ENCODE data around the gene DNAAF5. TPM values are rescaled to one million over a fixed set of nuclear protein-coding genes. Genes with fewer than 3 reads are reported as not detected.
A peak's percentile ranks its signal among the peaks of the same experiment; 100 is the strongest.

Gene DNAAF5
- total and polyA plus RNA-seq, 9 donors = 14.3 to 28.4 (median 26.2) TPM

DNA sequence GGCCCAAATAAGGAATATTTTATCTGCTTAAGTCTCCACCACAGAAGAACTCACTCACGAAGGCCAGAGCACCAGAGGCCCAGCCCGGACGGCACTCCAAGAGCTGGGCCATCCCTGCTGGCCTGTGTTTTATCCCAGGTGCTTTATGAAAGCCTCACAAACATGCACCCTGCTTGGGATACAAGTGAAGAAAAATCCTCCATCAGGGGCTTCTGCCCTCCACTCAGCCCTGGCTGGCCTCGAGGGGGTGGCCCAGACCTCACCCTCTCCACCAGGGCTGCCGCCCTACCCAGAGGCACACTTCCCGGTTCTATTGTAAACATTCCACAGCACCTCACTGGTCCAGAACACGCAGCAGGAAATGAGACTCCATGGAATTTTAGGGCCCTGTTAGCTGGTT lies 19.8 kb upstream of the DNAAF5 start:
- Histone ChIP-seq H3K4me3 (ENCODE audit: low read length) (no peak overlapping the region), H3K27ac (ENCODE audit: low read length) (no peak overlapping the region), H3K36me3 (ENCODE audit: control insufficient read depth, insufficient read depth, low read length) (peaks cover 4% of the 10 kb centered on the region), H3K4me1 (ENCODE audit: control insufficient read depth, insufficient read depth, low read length) (peaks cover 9% of the 10 kb centered on the region), H3K27me3 (ENCODE audit: control insufficient read depth, insufficient read depth, low read length) (no peaks in the 10 kb centered on the region), H3K9me3 (replicated peaks; ENCODE audit: control insufficient read depth, low read depth, low read length) (peaks cover 4% of the 10 kb centered on the region)
- WGBS (ENCODE audit: insufficient coverage) = 94% methylated on average over 5 of the region's 7 CpGs
- DNase-seq = no peak

DNA sequence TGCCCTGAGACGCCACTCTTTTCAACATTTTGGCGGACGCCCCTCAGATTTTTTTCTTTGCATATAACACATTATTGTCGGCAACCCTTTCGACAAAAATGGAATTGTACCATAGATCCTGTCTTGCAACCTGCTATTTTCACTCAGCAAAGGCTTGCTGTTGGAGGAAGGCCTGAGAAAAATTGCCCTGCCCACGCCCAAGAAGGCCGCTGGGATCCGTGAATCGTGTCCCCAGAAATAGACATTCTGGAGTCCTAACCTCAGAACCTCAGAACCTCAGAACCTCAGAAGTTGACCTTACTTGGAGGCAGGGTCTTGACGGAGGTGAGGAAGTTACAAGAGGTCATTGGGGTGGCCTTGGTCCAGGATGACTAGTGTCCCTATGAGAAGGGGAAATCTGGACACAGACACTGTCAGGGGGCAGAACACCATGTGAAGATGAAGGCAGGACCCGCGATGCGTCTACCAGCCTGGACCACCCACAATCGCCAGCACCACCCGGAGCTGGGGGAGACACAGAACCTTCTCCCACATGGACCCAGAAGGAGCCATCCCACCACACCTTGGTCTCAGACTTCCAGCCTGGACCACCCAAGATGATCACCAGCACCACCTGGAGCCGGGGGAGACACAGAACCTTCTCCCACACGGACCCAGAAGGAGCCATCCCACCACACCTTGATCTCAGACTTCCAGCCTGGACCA lies 19.1 kb upstream of the DNAAF5 start:
- H3K27ac ChIP-seq (ENCODE audit: low read length) = no peak overlapping the region
- peaks cover 11% of the 10 kb centered on the region for H3K4me1 ChIP-seq (ENCODE audit: control insufficient read depth, insufficient read depth, low read length)
- H3K9me3 ChIP-seq (replicated peaks; ENCODE audit: control insufficient read depth, low read depth, low read length) = peaks cover 4% of the 10 kb centered on the region
- H3K36me3 ChIP-seq (ENCODE audit: control insufficient read depth, insufficient read depth, low read length) = peaks cover 4% of the 10 kb centered on the region
- WGBS (ENCODE audit: insufficient coverage) = 85% methylated on average over 9 of the region's 17 CpGs
- no peak for DNase-seq
- no peak overlapping the region for H3K4me3 ChIP-seq (ENCODE audit: low read length)
- no peaks in the 10 kb centered on the region for H3K27me3 ChIP-seq (ENCODE audit: control insufficient read depth, insufficient read depth, low read length)

DNA sequence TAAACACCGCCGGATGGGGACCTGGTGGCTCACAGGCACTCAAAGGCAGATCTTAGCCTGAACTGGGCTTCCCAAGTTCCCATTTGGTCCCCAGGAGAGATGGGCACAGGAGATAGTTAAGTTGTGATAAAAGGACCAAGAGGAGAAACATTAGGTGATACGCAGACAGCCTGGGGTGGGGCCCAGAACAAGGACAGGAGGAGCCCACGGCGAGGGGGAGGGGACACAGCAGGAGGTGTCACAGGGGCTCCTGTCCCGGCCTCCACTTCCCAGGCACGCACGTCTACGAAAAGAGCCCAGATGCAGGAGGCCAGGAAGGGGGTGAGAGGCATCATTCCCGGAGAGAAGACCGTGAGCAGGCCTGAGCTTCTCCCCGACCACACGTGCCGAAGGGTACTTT lies 16.3 kb upstream of the DNAAF5 start:
- no peak overlapping the region for H3K27ac ChIP-seq (ENCODE audit: low read length)
- H3K9me3 ChIP-seq (replicated peaks; ENCODE audit: control insufficient read depth, low read depth, low read length) = no peaks in the 10 kb centered on the region
- WGBS (ENCODE audit: insufficient coverage) = 68% methylated on average over 7 of the region's 14 CpGs
- H3K27me3 ChIP-seq (ENCODE audit: control insufficient read depth, insufficient read depth, low read length) = no peaks in the 10 kb centered on the region
- peaks cover 4% of the 10 kb centered on the region for H3K36me3 ChIP-seq (ENCODE audit: control insufficient read depth, insufficient read depth, low read length)
- peaks cover 15% of the 10 kb centered on the region for H3K4me1 ChIP-seq (ENCODE audit: control insufficient read depth, insufficient read depth, low read length)
- DNase-seq = no peak
- no peak overlapping the region for H3K4me3 ChIP-seq (ENCODE audit: low read length)

DNA sequence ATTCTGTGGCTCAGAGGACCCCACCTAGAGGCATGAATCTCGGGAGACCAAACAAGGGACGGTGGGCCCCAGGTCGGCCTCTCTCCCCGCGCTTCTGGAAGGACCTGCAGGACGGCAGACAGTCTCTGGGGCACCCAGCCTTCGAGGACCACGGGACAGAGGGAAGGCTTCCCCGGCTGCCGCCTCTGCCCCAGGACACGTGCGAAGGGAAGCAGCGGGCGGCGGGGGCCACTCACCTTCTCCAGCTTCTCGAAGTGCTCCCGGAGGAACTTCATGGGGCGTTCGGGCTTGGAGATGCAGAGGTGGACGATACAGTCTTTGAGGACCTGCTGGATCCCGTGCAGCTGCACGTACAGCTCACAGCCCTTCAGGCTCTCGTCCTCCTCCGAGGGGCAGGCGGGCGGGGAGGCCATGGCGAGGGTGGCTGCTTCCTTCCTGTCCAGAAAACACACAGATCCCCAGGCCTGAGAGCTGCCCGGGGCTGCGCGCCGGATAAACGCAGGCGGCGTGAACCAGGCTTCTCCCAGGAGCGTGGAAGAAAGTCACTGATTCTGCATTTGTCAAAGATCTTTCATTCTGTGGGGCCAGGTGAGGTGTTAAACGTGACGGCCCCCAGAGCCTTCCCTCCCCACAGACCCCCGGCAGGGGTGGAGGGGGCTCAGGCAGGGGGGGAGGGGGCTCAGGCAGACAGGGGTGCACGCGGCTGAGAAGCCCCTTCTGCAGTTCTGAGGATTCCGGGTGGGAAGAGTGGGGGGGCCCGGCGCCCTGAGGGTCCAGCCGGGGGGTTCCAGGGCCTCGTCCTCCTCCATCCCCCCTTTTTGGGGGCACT lies 15.2 kb upstream of the DNAAF5 start:
- Histone ChIP-seq H3K27me3 (ENCODE audit: control insufficient read depth, insufficient read depth, low read length) (no peaks in the 10 kb centered on the region), H3K4me3 (ENCODE audit: low read length) (peak overlapping the region; percentile 54), H3K9me3 (replicated peaks; ENCODE audit: control insufficient read depth, low read depth, low read length) (no peaks in the 10 kb centered on the region), H3K27ac (ENCODE audit: low read length) (no peak overlapping the region), H3K36me3 (ENCODE audit: control insufficient read depth, insufficient read depth, low read length) (peaks cover 4% of the 10 kb centered on the region), H3K4me1 (ENCODE audit: control insufficient read depth, insufficient read depth, low read length) (peaks cover 15% of the 10 kb centered on the region)
- DNase-seq = peak; percentile 38
- WGBS (ENCODE audit: insufficient coverage) = 39% methylated on average over 24 of the region's 45 CpGs

DNA sequence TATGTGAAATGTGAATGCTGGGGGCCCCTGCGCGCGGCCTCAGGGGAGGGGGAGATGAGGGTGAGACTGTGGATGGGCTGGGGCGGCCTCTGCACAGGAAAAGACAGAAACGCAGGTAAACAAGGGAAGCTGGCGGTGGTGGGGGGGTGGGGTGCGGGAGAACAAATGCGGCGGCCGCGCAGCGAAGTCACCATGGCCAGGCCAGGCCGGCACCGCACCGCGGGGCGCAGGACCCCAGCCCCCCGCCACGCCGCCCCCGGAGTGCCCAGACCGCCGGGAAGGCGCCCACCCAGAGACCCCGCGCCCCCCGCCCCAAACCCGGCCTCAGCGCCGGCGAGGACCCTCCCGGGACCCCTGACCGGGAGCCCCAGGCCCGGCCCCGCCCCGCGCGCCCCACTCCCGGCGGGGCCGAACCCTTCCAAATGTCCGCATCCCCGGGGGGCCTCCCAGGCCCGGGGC lies 14.5 kb upstream of the DNAAF5 start:
- under 1% methylated on average over 44 of the region's 44 CpGs for WGBS (ENCODE audit: insufficient coverage)
- Histone ChIP-seq H3K4me3 (ENCODE audit: low read length) (peak overlapping the region; percentile 54), H3K27me3 (ENCODE audit: control insufficient read depth, insufficient read depth, low read length) (no peaks in the 10 kb centered on the region), H3K4me1 (ENCODE audit: control insufficient read depth, insufficient read depth, low read length) (peaks cover 15% of the 10 kb centered on the region), H3K27ac (ENCODE audit: low read length) (no peak overlapping the region), H3K36me3 (ENCODE audit: control insufficient read depth, insufficient read depth, low read length) (peaks cover 2% of the 10 kb centered on the region), H3K9me3 (replicated peaks; ENCODE audit: control insufficient read depth, low read depth, low read length) (no peaks in the 10 kb centered on the region)
- no peak for DNase-seq

DNA sequence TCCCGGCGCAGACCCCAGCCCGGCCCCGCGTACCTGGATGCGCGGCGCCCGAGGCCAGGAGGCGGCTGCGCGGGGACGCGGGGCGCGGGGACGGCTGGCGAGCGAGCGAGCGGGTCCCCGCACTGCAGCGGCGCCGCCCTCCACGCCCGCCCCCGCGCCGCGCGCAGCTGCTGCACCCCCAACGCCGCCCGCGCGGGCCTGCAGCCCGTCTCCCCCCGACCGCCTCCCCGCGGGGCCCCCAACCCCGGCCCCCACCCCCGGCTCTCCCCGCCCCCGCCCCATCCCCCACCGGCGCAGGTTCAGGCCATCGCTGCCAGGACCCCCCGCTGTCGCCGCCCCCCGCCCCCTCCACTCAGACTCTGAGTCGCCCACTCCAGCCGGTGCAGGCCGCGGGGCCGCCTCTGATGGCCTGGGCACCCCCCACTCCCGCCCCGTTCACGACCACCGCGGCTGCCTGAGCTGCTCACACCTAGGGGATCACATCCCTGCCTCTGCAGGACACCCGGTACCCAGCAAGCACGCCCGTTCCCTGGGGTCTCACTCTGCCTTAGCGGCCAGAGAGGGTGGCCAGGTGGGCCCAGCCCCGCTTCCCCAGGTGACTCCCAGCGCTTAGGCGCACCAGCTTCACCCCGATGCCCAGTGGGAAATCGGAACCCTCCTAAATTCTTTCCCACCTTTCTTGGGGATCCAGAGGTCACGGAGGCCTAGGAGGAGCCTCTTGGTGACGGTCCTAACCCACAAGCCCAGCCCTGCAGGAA lies 13.9 kb upstream of the DNAAF5 start:
- Histone ChIP-seq H3K27me3 (ENCODE audit: control insufficient read depth, insufficient read depth, low read length) (no peaks in the 10 kb centered on the region), H3K36me3 (ENCODE audit: control insufficient read depth, insufficient read depth, low read length) (peaks cover 2% of the 10 kb centered on the region), H3K9me3 (replicated peaks; ENCODE audit: control insufficient read depth, low read depth, low read length) (no peaks in the 10 kb centered on the region), H3K4me3 (ENCODE audit: low read length) (peak overlapping the region; percentile 54), H3K27ac (ENCODE audit: low read length) (no peak overlapping the region), H3K4me1 (ENCODE audit: control insufficient read depth, insufficient read depth, low read length) (peaks cover 15% of the 10 kb centered on the region)
- 7% methylated on average over 46 of the region's 74 CpGs for WGBS (ENCODE audit: insufficient coverage)
- peak; percentile 38 for DNase-seq

DNA sequence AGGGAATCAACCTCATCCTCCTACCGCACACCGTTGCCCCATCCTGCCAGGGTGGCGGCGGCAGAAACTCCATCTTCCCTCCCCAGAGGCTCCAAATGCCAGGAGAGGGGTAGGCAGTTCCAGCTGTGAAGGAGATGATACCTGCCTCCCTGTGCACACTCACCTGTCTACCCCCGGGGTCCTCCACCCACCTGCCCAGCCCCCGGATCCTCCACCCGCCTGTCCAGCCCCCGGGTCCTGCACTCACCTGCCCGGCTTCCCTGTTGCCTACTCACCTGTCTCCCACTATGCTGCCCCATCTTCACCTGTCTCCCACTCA lies 13.4 kb upstream of the DNAAF5 start:
- H3K27me3 ChIP-seq (ENCODE audit: control insufficient read depth, insufficient read depth, low read length) = no peaks in the 10 kb centered on the region
- peaks cover 15% of the 10 kb centered on the region for H3K4me1 ChIP-seq (ENCODE audit: control insufficient read depth, insufficient read depth, low read length)
- H3K36me3 ChIP-seq (ENCODE audit: control insufficient read depth, insufficient read depth, low read length) = peaks cover 2% of the 10 kb centered on the region
- peaks cover 2% of the 10 kb centered on the region for H3K9me3 ChIP-seq (replicated peaks; ENCODE audit: control insufficient read depth, low read depth, low read length)
- no peak overlapping the region for H3K27ac ChIP-seq (ENCODE audit: low read length)
- no peak overlapping the region for H3K4me3 ChIP-seq (ENCODE audit: low read length)
- no peak for DNase-seq
- WGBS (ENCODE audit: insufficient coverage) = 90% methylated on average over 5 of the region's 9 CpGs

DNA sequence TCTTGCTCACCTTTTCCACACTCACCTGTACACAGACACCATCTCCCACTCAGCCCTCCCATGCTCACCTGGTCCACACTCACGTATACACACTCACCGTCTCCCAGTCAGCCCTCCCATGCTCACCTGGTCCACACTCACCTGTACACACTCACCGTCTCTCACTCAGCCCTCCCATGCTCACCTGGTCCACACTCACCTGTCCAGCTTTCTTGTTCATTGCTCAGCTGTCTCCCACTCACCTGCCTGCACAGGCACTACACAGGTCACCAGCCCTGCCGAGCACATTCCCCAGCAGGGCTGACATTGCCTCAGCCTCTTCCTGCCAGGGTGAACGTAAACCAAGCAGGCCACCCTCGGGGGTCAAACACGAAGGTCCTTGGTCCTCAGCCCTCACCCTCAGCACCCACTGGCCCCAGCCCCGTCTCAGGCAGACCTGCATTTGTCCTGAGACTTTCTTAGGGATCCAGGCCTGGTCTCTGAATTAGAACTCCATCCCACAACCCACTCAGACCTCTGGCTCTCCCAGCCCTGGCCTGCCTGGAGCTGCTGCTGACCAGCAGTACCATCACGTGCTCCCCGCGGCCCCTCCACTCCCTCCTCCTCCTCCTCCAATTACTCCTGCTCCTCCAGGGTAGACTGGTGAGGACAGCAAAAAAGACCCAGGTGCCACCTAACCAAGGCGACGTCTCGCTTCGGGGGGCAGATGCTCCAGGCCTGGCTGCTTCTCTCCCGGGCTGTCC lies 12.8 kb upstream of the DNAAF5 start:
- DNase-seq = no peak
- Histone ChIP-seq H3K27ac (ENCODE audit: low read length) (no peak overlapping the region), H3K9me3 (replicated peaks; ENCODE audit: control insufficient read depth, low read depth, low read length) (peaks cover 2% of the 10 kb centered on the region), H3K4me1 (ENCODE audit: control insufficient read depth, insufficient read depth, low read length) (peaks cover 15% of the 10 kb centered on the region), H3K27me3 (ENCODE audit: control insufficient read depth, insufficient read depth, low read length) (no peaks in the 10 kb centered on the region), H3K4me3 (ENCODE audit: low read length) (no peak overlapping the region), H3K36me3 (ENCODE audit: control insufficient read depth, insufficient read depth, low read length) (peaks cover 2% of the 10 kb centered on the region)
- WGBS (ENCODE audit: insufficient coverage) = 70% methylated on average over 15 of the region's 16 CpGs

DNA sequence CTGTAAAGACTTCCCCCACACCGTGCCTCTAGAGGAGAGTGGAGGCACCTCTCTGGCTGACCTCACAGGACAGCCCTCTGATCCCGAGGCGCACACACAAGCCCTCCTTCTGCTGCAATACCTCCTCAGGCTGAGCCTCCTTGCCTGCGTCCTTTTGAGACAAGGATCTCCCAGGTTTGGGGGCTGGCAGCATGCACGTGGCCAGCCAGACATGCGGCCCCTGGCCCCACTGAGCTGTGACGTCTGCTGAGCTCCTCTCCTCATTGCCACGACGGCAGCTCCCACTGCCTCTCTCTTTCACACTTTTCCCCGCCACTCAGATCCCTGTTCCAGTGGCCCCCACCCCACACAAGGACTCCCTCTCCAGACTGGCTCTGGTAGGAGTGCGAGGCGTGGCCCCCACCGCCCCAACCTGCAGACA lies 12.2 kb upstream of the DNAAF5 start:
- Histone ChIP-seq H3K27me3 (ENCODE audit: control insufficient read depth, insufficient read depth, low read length) (no peaks in the 10 kb centered on the region), H3K9me3 (replicated peaks; ENCODE audit: control insufficient read depth, low read depth, low read length) (peaks cover 2% of the 10 kb centered on the region), H3K4me1 (ENCODE audit: control insufficient read depth, insufficient read depth, low read length) (peaks cover 15% of the 10 kb centered on the region), H3K36me3 (ENCODE audit: control insufficient read depth, insufficient read depth, low read length) (peaks cover 2% of the 10 kb centered on the region), H3K27ac (ENCODE audit: low read length) (no peak overlapping the region), H3K4me3 (ENCODE audit: low read length) (no peak overlapping the region)
- no peak for DNase-seq
- 70% methylated on average over 13 of the region's 13 CpGs for WGBS (ENCODE audit: insufficient coverage)
